Activated CD4-positive, alpha-beta memory T cell treated with anti-CD3 and anti-CD28 coated beads for 36 hours (primary cell): Measurements from ENCODE around the gene TTLL8. TPM values are rescaled to one million over a fixed set of nuclear protein-coding genes. Genes with fewer than 3 reads are reported as not detected.

Experiments
- CTCF ChIA-PET: fragments of 350-600 bp; sonication (Branson Sonifier 250); formaldehyde crosslinking; loops from one replicate; lab custom pipeline; 2021; ENCODE audit warnings: antibody characterized with exemption, inconsistent platforms; lab: Charles Lee
- POLR2A ChIA-PET: fragments of 350-600 bp; sonication (Branson Sonifier 250); formaldehyde crosslinking; loops from one replicate; lab custom pipeline; 2021; ENCODE audit warnings: antibody characterized with exemption; lab: Charles Lee
- DNase-seq: peaks from one replicate; pipeline ENCODE4 v3.0.0-alpha.2; 2020
- H3K27ac Mint-ChIP-seq: one replicate; pipeline ENCODE4 v1.8.0; 2021; ENCODE audit warnings: mixed read lengths
- H3K27me3 Mint-ChIP-seq: one replicate; pipeline ENCODE4 v1.8.0; 2021; ENCODE audit warnings: mixed read lengths
- H3K36me3 Mint-ChIP-seq: one replicate; pipeline ENCODE4 v1.8.0; 2021; ENCODE audit warnings: mixed read lengths
- H3K4me1 Mint-ChIP-seq: one replicate; pipeline ENCODE4 v1.8.0; 2021; ENCODE audit warnings: low read depth, mixed read lengths
- H3K4me3 Mint-ChIP-seq: one replicate; pipeline ENCODE4 v1.8.0; 2021; ENCODE audit warnings: mild to moderate bottlenecking, mixed read lengths
- H3K9me3 Mint-ChIP-seq: one replicate; pipeline ENCODE4 v1.8.0; 2021; ENCODE audit warnings: mixed read lengths
- intact Hi-C: fragments of 100-400 bp; cut with micrococcal nuclease; formaldehyde crosslinking; loops from one replicate; pipeline ENCODE4 v1.15.1; 2023
- total RNA-seq, 2 experiments: library from RNA; stranded (reverse); gene quantifications; one replicate each; pipeline ENCODE4 v1.2.3, GENCODE V29; 2021

Gene TTLL8
- total RNA-seq, 2 experiments from 2014 or later, result not detected

- intact Hi-C loops, result no loop called here
- no peak for DNase-seq
- H3K27ac Mint-ChIP-seq, result no peak overlapping the region
- ChIA-PET POLR2A (no interaction called here), CTCF (no interaction called here)
- H3K27me3 Mint-ChIP-seq, result peaks cover 13% of the 10 kb centered on the region
- no peaks in the 10 kb centered on the region for H3K36me3 Mint-ChIP-seq
- no peak overlapping the region for H3K4me3 Mint-ChIP-seq
- H3K4me1 Mint-ChIP-seq, result peaks cover 13% of the 10 kb centered on the region
- no peaks in the 10 kb centered on the region for H3K9me3 Mint-ChIP-seq
Measured at GRCh38 chr22:50081426-50082196, 23.5 kb upstream of the TTLL8 start.

DNA sequence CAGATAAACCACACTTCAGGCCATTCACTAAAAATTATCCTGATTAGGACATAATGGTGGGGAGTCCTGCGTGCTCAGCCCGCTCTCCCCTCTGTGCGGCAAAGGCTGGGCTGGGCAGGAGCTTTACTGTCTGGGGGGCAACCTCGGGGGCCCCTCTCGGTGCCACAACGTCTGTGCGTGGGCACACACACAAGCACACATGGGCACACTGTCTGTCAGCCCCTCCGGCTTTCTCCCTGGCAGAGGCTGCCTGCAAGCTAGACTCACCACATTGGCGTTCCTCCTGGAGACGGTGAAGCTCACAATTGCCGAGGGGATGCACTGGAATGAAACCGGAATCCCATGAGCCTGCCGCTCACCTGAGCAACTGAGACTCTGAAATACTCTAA lies 22.0 kb upstream of the TTLL8 start:
- Mint-ChIP-seq H3K27me3 (peaks cover 9% of the 10 kb centered on the region), H3K36me3 (no peaks in the 10 kb centered on the region), H3K4me1 (peaks cover 6% of the 10 kb centered on the region), H3K27ac (no peak overlapping the region), H3K9me3 (no peaks in the 10 kb centered on the region), H3K4me3 (no peak overlapping the region)
- CTCF ChIA-PET, result no interaction called here
- DNase-seq, result no peak
- POLR2A ChIA-PET, result no interaction called here
- intact Hi-C loops, result no loop called here

DNA sequence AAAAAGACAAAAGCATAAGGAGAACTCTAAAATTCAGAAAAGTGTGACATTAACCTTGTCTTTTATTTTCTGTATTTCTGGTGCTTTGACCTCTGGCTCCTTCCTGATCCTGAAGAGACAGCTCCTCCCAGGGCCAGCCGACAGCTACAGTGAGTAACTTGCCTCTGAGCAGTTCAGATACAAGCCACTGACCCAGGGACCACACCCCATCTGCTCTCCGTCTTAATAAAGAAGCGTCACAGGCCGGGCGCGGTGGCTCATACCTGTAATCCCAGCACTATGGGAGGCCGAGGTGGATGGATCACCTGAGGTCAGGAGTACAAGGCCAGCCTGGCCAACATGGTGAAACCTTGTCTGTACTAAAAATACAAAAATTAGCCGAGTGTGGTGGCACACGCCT lies 20.7 kb upstream of the TTLL8 start:
- intact Hi-C loops, result no loop called here
- no peaks in the 10 kb centered on the region for H3K9me3 Mint-ChIP-seq
- ChIA-PET POLR2A (no interaction called here), CTCF (no interaction called here)
- DNase-seq, result no peak
- peaks cover 8% of the 10 kb centered on the region for H3K27me3 Mint-ChIP-seq
- H3K4me1 Mint-ChIP-seq, result no peaks in the 10 kb centered on the region
- no peak overlapping the region for H3K27ac Mint-ChIP-seq
- H3K36me3 Mint-ChIP-seq, result no peaks in the 10 kb centered on the region
- no peak overlapping the region for H3K4me3 Mint-ChIP-seq

- POLR2A ChIA-PET, result no interaction called here
- no peaks in the 10 kb centered on the region for H3K9me3 Mint-ChIP-seq
- no peaks in the 10 kb centered on the region for H3K36me3 Mint-ChIP-seq
- no peaks in the 10 kb centered on the region for H3K4me1 Mint-ChIP-seq
- H3K27me3 Mint-ChIP-seq, result peaks cover 8% of the 10 kb centered on the region
- no peak overlapping the region for H3K27ac Mint-ChIP-seq
- no peak overlapping the region for H3K4me3 Mint-ChIP-seq
- DNase-seq, result no peak
- CTCF ChIA-PET, result no interaction called here
- intact Hi-C loops, result no loop called here
Measured at GRCh38 chr22:50078246-50078645, 20.1 kb upstream of the TTLL8 start.

- Mint-ChIP-seq H3K27ac (no peak overlapping the region), H3K36me3 (no peaks in the 10 kb centered on the region), H3K4me3 (no peak overlapping the region), H3K27me3 (peaks cover 4% of the 10 kb centered on the region), H3K4me1 (no peaks in the 10 kb centered on the region), H3K9me3 (no peaks in the 10 kb centered on the region)
- ChIA-PET POLR2A (interaction anchor here (0.7 kb wide), 1 partner anchor 9 kb away, joined by 3 read pairs; no protein-coding TSS in a partner anchor), CTCF (no interaction called here)
- intact Hi-C loops, result no loop called here
- DNase-seq, result no peak
Measured at GRCh38 chr22:50076646-50077535, 18.8 kb upstream of the TTLL8 start.

- H3K9me3 Mint-ChIP-seq, result no peaks in the 10 kb centered on the region
- CTCF ChIA-PET, result no interaction called here
- H3K27ac Mint-ChIP-seq, result no peak overlapping the region
- no peak for DNase-seq
- H3K4me1 Mint-ChIP-seq, result no peaks in the 10 kb centered on the region
- H3K36me3 Mint-ChIP-seq, result no peaks in the 10 kb centered on the region
- POLR2A ChIA-PET, result interaction anchor here (0.7 kb wide), 1 partner anchor 839 kb away, joined by 4 read pairs; no protein-coding TSS in a partner anchor
- H3K27me3 Mint-ChIP-seq, result no peaks in the 10 kb centered on the region
- no peak overlapping the region for H3K4me3 Mint-ChIP-seq
- intact Hi-C loops, result no loop called here
Measured at GRCh38 chr22:50074551-50075530, 16.7 kb upstream of the TTLL8 start.

DNA sequence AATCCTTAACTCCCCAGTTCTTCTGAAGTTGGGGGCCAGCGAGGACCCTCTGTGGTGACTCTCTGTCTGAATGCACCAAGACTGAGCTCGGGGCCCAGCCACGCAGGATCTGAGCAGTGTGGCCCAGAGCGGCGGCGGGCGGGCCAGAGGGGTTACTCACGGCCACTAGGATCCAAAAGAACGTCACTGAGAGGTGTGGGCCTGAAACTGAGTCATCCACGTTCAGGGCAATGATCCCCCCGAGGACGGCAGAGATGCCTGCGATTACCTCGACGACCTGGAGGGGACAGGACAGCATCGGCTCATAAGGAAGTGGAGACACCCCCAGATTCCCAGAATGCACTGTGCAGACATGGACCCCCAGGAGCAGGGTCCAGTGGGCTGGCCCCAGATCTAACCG lies 16.0 kb upstream of the TTLL8 start:
- ChIA-PET CTCF (no interaction called here), POLR2A (no interaction called here)
- Mint-ChIP-seq H3K4me3 (no peak overlapping the region), H3K27me3 (no peaks in the 10 kb centered on the region), H3K36me3 (no peaks in the 10 kb centered on the region), H3K27ac (no peak overlapping the region), H3K4me1 (no peaks in the 10 kb centered on the region), H3K9me3 (no peaks in the 10 kb centered on the region)
- DNase-seq, result no peak
- intact Hi-C loops, result no loop called here

DNA sequence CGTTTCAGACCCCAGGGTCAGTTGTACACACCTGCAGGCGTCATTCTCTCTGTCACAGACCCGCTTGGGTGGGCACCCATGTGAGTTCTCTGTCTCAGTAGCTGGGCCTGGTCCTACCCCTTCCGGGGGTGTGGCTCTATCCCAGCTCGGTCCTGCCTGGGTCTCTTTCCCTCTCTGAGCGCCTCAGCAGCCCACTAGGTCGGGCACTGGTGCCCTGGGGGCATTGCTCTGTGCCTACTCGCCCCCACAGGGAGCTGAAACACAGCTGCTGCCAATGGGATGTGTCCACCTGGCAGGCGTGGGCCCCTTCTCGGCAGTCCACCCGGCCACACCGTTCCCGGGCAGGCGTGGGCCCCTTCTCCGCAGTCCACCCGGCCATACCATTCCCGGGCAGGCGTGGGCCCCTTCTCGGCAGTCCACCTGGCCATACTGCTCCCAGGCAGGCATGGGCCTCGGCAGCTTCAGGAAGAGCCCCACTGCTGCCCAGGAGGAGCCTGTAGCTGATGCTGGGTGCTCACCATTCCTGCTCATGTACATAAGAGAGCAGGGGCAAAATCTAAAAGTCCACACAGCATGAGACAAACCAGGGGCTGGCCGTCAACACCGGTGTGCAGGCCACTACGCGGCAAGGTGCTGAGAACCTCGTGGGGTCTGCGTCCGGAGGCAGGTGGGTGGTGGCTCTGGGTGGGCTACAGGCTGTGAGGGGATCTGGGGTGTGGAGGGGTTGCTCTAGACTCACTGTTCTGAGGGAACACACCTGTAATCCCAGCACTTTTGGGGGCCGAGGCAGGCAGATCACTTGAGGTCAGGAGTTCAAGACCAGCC lies 14.8 kb upstream of the TTLL8 start:
- Mint-ChIP-seq H3K27ac (no peak overlapping the region), H3K36me3 (no peaks in the 10 kb centered on the region), H3K4me1 (no peaks in the 10 kb centered on the region), H3K9me3 (no peaks in the 10 kb centered on the region), H3K4me3 (no peak overlapping the region), H3K27me3 (no peaks in the 10 kb centered on the region)
- CTCF ChIA-PET, result no interaction called here
- intact Hi-C loops, result no loop called here
- POLR2A ChIA-PET, result no interaction called here
- no peak for DNase-seq

GRCh38 chr22:50072167-50072555 lies 14.1 kb upstream of the TTLL8 start:
- Mint-ChIP-seq H3K4me1 (no peaks in the 10 kb centered on the region), H3K36me3 (no peaks in the 10 kb centered on the region), H3K9me3 (no peaks in the 10 kb centered on the region), H3K27me3 (no peaks in the 10 kb centered on the region), H3K27ac (no peak overlapping the region), H3K4me3 (no peak overlapping the region)
- intact Hi-C loops, result no loop called here
- ChIA-PET CTCF (no interaction called here), POLR2A (no interaction called here)
- DNase-seq, result no peak

DNA sequence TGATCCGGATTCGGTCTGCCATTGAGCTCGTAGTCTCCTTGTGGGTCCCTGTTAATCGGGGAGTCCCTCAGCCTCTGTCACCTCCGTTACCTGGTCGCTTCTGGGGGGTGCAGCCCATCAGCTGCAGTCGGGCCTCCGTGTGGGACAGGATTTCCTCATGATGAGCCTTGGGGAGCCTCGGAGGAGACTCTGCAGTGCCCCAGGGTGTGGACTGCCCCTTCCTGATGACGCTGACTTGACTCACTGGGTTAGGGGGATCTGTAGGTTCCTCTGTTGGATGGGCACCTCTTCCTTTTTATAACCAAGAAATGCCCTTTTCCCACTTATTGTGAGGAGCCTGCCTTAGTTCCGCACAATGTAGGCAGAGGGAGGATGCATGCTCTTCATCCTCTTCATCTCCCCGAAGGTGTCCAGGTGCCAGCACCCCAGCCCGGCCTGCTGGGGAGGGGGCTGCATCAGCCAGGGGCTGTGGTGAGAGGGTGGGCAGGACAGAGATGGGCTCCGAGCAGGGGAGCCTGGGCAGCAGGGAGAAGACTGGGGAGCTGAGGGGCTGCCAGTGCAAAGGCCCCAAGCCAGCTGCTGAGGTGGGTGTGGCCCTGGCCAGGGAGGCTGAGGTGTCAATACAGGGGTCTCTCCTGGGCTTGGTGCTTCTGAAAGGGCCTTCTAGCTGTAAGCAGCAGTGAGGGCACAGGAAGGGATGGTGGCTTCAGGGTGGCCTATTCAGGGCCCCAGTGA lies 13.5 kb upstream of the TTLL8 start:
- Mint-ChIP-seq H3K27me3 (no peaks in the 10 kb centered on the region), H3K27ac (no peak overlapping the region), H3K36me3 (no peaks in the 10 kb centered on the region)

GRCh38 chr22:50070366-50070765 lies 12.3 kb upstream of the TTLL8 start:
- DNase-seq, result no peak
- ChIA-PET CTCF (no interaction called here), POLR2A (no interaction called here)
- Mint-ChIP-seq H3K27me3 (no peaks in the 10 kb centered on the region), H3K9me3 (no peaks in the 10 kb centered on the region), H3K4me1 (no peaks in the 10 kb centered on the region), H3K4me3 (no peak overlapping the region), H3K36me3 (no peaks in the 10 kb centered on the region), H3K27ac (no peak overlapping the region)
- intact Hi-C loops, result no loop called here

More for the DNA sequence above, 13.5 kb upstream of the TTLL8 start:
- Mint-ChIP-seq H3K4me3 (no peak overlapping the region), H3K9me3 (no peaks in the 10 kb centered on the region), H3K4me1 (no peaks in the 10 kb centered on the region)
- intact Hi-C loops, result no loop called here
- ChIA-PET CTCF (no interaction called here), POLR2A (no interaction called here)
- no peak for DNase-seq
